Glomerular endothelial cell (primary cell): ENCODE results near the gene RNF8. TPM values are rescaled to one million over a fixed set of nuclear protein-coding genes. Genes with fewer than 3 reads are reported as not detected.
"Not testable (repeated sequence)": the region's sequence is repeated elsewhere in the genome, so short reads cannot be mapped to it uniquely, and the experiment has no call there.

Experiments
- DNase-seq: peaks from one replicate; pipeline ENCODE4 v3.0.0-alpha.2; 2011; ENCODE audit warnings: low read depth, low spot score; ENCODE audit errors: extremely low read depth
- total RNA-seq: library from RNA; depleted of rRNA; stranded (reverse); fragments of >200 nt; gene quantifications from 2 replicates; pipeline ENCODE4 v1.2.3, GENCODE V29; 2015

Gene RNF8
- total RNA-seq, 1 donor from 2014 or later, result 20.2 TPM

DNA sequence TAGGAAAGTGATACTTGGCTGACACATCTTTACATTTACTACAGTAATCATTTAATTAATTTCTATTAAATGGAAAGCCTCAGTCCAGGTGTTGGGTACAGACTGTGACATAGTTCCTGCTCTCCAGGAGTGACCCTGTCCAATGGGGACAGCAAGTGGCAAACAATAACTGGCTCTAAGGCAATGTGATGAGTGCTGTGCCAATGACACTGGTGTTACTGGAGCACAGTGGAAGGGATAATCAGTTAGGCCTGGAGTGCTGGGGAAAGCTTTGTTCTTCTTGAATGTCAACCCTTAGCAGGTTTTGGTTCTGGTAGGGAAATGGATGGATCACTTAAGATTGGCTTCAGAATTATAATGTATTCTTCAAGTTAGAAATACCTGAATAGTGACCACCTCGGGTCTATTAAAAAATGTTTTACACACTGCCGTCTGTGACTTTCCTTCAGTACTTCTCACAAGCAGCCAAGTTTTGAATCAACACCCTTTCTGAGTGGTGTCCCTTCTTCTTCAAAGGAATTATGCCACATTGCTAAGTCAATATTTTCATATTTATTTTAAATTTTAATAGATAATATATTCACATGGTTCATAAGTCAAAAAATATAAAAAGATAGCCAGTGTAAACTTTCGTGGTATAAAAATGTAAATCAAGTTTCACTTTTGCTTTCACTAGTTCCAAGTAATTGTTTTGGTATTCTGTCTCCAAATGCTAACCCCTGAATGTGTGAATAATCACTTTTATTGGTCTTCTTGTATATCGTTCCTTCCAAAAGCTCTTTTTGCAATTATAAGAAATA lies 88.8 kb downstream of the RNF8 start:
- DNase-seq, result no peak

DNA sequence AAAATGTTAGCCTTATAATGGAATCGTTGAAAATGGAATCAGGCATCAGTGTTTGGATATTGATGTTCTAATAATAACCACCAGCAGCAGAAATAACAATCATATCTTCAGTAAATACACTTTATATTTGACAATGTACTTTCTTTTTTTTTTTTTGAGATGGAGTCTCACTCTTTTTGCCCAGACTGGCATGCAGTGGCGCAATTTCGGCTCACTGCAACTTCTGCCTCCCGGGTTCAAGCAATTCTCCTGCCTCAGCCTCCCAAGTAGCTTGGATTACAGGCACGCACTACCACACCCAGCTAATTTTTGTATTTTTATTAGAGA lies 89.4 kb downstream of the RNF8 start:
- not testable (repeated sequence) for DNase-seq

Other genes with a start within 250 kb of the RNF8 start
- gene PIM1, start 183.8 kb upstream of the RNF8 start, total RNA-seq, result 3.6 and 10.6 TPM in 2 replicates
- 12.9 and 16.7 TPM in 2 replicates for gene TBC1D22B, start 96.2 kb upstream of the RNF8 start, total RNA-seq
- 13.8 and 15.7 TPM in 2 replicates for gene TMEM217, start 95.8 kb upstream of the RNF8 start, total RNA-seq
- gene CMTR1, start 79.2 kb downstream of the RNF8 start, total RNA-seq, result 19.7 and 30.3 TPM in 2 replicates
- 79.9 and 117 TPM in 2 replicates for gene CCDC167, start 145.9 kb downstream of the RNF8 start, total RNA-seq